HepG2 (cell line): ENCODE measurements around the gene RAB40A. TPM values are rescaled to one million over a fixed set of nuclear protein-coding genes. Genes with fewer than 3 reads are reported as not detected.

ENCODE experiments used
- ATAC-seq: fragments of 200-7000 bp; cut with Tn5 transposase; 3 replicates; pipeline ENCODE4 v1.9.1; 2020; ENCODE audit warnings: mild to moderate bottlenecking, moderate library complexity
- BruUV-seq: library from RNA; stranded (reverse); fragments of 400-500 nt; replicated peaks from 2 replicates; lab custom pipeline; 2021; lab: Mats Ljungman, UMichigan
- CTCF ChIA-PET: fragments of 300-600 bp; formaldehyde crosslinking; extraction: SDS; loops from one replicate; lab custom pipeline; 2021; ENCODE audit warnings: low total read pairs, inconsistent platforms, low intra/inter-chr PET ratio; lab: Yijun Ruan, JAX
- POLR2A ChIA-PET: fragments of 350-600 bp; sonication (Branson Sonifier 250); formaldehyde crosslinking; loops from one replicate; lab custom pipeline; 2020; ENCODE audit warnings: antibody characterized with exemption, inconsistent platforms; lab: Yijun Ruan, JAX
- DNase-seq: peaks from one replicate; pipeline ENCODE4 v3.0.0-alpha.2; 2015; ENCODE audit warnings: low spot score
- FAIRE-seq: peaks from 3 replicates; lab custom pipeline; 2011; peaks lifted over from hg19 to GRCh38; lab: Jason Lieb, UNC
- H2AFZ ChIP-seq: one replicate; pipeline ENCODE4 v1.6.1; 2011; ENCODE audit warnings: low read length, inconsistent platforms
- H3K27ac ChIP-seq: fragments of 300-600 bp; 3 replicates; pipeline ENCODE4 v1.8.0; 2011; ENCODE audit warnings: mixed run types, mild to moderate bottlenecking, mixed read lengths, low read length, inconsistent platforms; ENCODE audit not compliant: insufficient read depth; ENCODE audit errors: extremely low read length
- H3K27me3 ChIP-seq, 2 experiments: fragments of 200-600 bp in 1 of 2; 2 replicates in 1 of 2; 3 replicates in 1 of 2; pipeline versions ENCODE4 v1.6.0 to v1.8.0; 2011; ENCODE audit warnings: low read length in 2 of 2, mild to moderate bottlenecking in 2 of 2, moderate library complexity in 2 of 2, inconsistent platforms in 1 of 2; ENCODE audit not compliant: insufficient read depth in 2 of 2, control insufficient read depth in 1 of 2
- H3K36me3 ChIP-seq, 2 experiments: fragments of 200-600 bp in 1 of 2; replicated peaks in 1 of 2; 2 replicates in 1 of 2; 3 replicates in 1 of 2; pipeline versions ENCODE4 v1.5.1 to v1.8.0; 2011; ENCODE audit warnings: low read length in 2 of 2, inconsistent platforms in 1 of 2; ENCODE audit not compliant: insufficient read depth in 2 of 2, control insufficient read depth in 1 of 2
- H3K4me1 ChIP-seq: 2 replicates; pipeline ENCODE4 v1.5.1; 2012; ENCODE audit warnings: low read length, inconsistent platforms; ENCODE audit not compliant: insufficient read depth
- H3K4me2 ChIP-seq: 2 replicates; pipeline ENCODE4 v1.6.0; 2011; ENCODE audit warnings: low read depth, low read length, inconsistent platforms
- H3K4me3 ChIP-seq, 3 experiments: fragments of 200-600 bp in 1 of 3; sonication (generic), shearing (Covaris generic) in 1 of 3; replicated peaks in 1 of 3; 2 replicates each; pipeline ENCODE4 v1.5.1; 2011 to 2016; ENCODE audit warnings: low read length in 3 of 3, inconsistent platforms in 2 of 3, low read depth in 2 of 3, mild to moderate bottlenecking in 2 of 3, control low read depth in 1 of 3, mixed read lengths in 1 of 3; ENCODE audit not compliant: insufficient read depth in 1 of 3
- H3K79me2 ChIP-seq: one replicate; pipeline ENCODE4 v1.6.1; 2011; ENCODE audit warnings: low read length, inconsistent platforms; ENCODE audit not compliant: insufficient read depth
- H3K9ac ChIP-seq: 2 replicates; pipeline ENCODE4 v1.6.0; 2011; ENCODE audit warnings: mild to moderate bottlenecking, low read depth, low read length, inconsistent platforms; ENCODE audit not compliant: insufficient read depth
- H3K9me3 ChIP-seq: 2 replicates; pipeline ENCODE4 v1.5.1; 2012; ENCODE audit warnings: mild to moderate bottlenecking, low read length
- H4K20me1 ChIP-seq: 2 replicates; pipeline ENCODE4 v1.6.0; 2011; ENCODE audit warnings: inconsistent platforms, mild to moderate bottlenecking, low read length, moderate library complexity; ENCODE audit not compliant: insufficient read depth
- ATF7 ChIP-seq, 2 experiments: fragments of 450-650 bp in 1 of 2; sonication (generic) in 1 of 2; formaldehyde crosslinking in 1 of 2; IDR thresholded peaks; 2 replicates each; pipeline versions ENCODE4 v1.4.0 to v1.6.1; 2016 to 2020; ENCODE audit warnings: antibody characterized with exemption in 1 of 2, mild to moderate bottlenecking in 1 of 2, missing genetic modification reagents in 1 of 2
- EHMT2 ChIP-seq: fragments of 200-600 bp; sonication (generic); IDR thresholded peaks from 2 replicates; pipeline ENCODE4 v1.7.0; 2017; ENCODE audit warnings: antibody characterized with exemption, low read depth, low read length, borderline replicate concordance
- GFI1 ChIP-seq: sonication (generic); formaldehyde crosslinking; IDR thresholded peaks from 2 replicates; pipeline ENCODE4 v1.5.0; 2020; ENCODE audit warnings: missing genetic modification reagents, mild to moderate bottlenecking, borderline replicate concordance
- MBD4 ChIP-seq: IDR thresholded peaks from 2 replicates; pipeline ENCODE4 v1.6.1; 2012; ENCODE audit warnings: low read length, inconsistent platforms, borderline replicate concordance
- MBNL3 ChIP-seq: fragments of 250-450 bp; sonication (Bioruptor Pico); conservative IDR thresholded peaks from 2 replicates; pipeline ENCODE4 v1.8.0; 2022; ENCODE audit warnings: mild to moderate bottlenecking, inconsistent platforms
- SOX13 ChIP-seq, 3 experiments: fragments of 450-650 bp in 1 of 3; sonication (generic) in 1 of 3; formaldehyde crosslinking in 1 of 3; IDR thresholded peaks in 2 of 3; conservative IDR thresholded peaks in 1 of 3; 2 replicates each; pipeline versions ENCODE4 v1.5.0 to v1.6.1; 2016 to 2020; ENCODE audit warnings: antibody characterized with exemption in 1 of 3, mild to moderate bottlenecking in 1 of 3, missing compliant biosample characterization in 1 of 3, missing genetic modification reagents in 1 of 3, moderate library complexity in 1 of 3
- ZNF383 ChIP-seq: sonication (generic); formaldehyde crosslinking; IDR thresholded peaks from 2 replicates; pipeline ENCODE4 v1.4.0; 2020; ENCODE audit warnings: missing genetic modification reagents, mild to moderate bottlenecking, borderline replicate concordance
- ZNF652 ChIP-seq: IDR thresholded peaks from 2 replicates; pipeline ENCODE4 v1.6.1; 2016; ENCODE audit warnings: low read depth, borderline replicate concordance
- in situ Hi-C: cut with HindIII; loops from 2 replicates; pipeline ENCODE4 v1.10.0; 2017; ENCODE audit warnings: low pct_unique_long_range_greater_than_20kb; ENCODE audit not compliant: extremely low pct_ligation_motif_present
- intact Hi-C: fragments of 100-400 bp; cut with micrococcal nuclease; formaldehyde crosslinking; loops from one replicate; pipeline ENCODE4 v1.10.0; 2022; ENCODE audit not compliant: unreplicated experiment
- polyA plus RNA-seq, 8 experiments: library from polyadenylated mRNA; depleted of rRNA in 3 of 8; stranded (reverse) in 7 of 8; unstranded in 1 of 8; fragments of >200 nt; fragmentation: Illumina TruSeq in 4 of 8; extraction: Trizol in 4 of 8; gene quantifications; 2 replicates each; pipeline versions ENCODE4 v1.2.1 to v1.2.3, GENCODE V29; 2011 to 2016; ENCODE audit warnings: low read depth in 4 of 8, missing spikeins in 1 of 8, mixed read lengths in 1 of 8; ENCODE audit not compliant: insufficient read depth in 1 of 8
- total RNA-seq, 5 experiments: library from RNA; depleted of rRNA; stranded (reverse); fragments of >200 nt; fragmentation: Illumina TruSeq; extraction: Trizol; gene quantifications; 2 replicates each; pipeline ENCODE4 v1.2.3, GENCODE V29; 2016; ENCODE audit warnings: low read depth in 1 of 5
- TF ChIP-seq, protein P1 (sequence below): sonication (generic); formaldehyde crosslinking; IDR thresholded peaks from 2 replicates; pipeline ENCODE4 v1.4.0; 2020; ENCODE audit warnings: missing genetic modification reagents
- TF ChIP-seq, protein P2 (sequence below): sonication (generic); formaldehyde crosslinking; IDR thresholded peaks from 2 replicates; pipeline ENCODE4 v1.8.0; 2023; ENCODE audit warnings: mild to moderate bottlenecking, missing genetic modification reagents
- TF ChIP-seq, protein P3 (sequence below): sonication (generic); formaldehyde crosslinking; conservative IDR thresholded peaks from 2 replicates; pipeline ENCODE4 v1.4.0; 2020; ENCODE audit warnings: missing genetic modification reagents

The RAB40A gene
- total and polyA plus RNA-seq, 2 of the 13 experiments (the other 11 are each of a cell fraction or from before 2014, with no cell fraction given) = 0.11 TPM; not detected in 1

DNA sequence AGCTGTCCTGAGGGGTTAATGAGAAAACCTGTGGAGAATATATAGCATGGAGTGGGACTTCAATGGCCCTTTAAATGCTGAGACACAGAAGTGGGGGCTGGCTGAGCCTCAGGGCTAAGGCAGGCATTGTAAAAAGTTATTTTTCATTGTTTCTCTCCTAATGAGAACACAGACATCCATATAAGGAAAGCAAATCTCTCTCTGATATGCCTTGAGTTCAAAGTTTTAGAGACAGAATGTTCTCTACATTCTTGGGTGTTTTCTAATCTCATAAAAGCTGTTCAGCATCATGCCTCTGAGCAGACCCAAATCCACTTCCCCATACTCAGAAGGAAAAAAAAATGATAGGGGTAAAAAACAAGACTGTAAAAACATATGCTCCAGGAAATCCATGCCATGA lies 16.8 kb upstream of the RAB40A start:
- FAIRE-seq = no peak
- ChIA-PET POLR2A (no interaction called here), CTCF (interaction anchor here (1.3 kb wide), 1 partner anchor 94 kb away, joined by 4 read pairs; no protein-coding TSS in a partner anchor)
- Histone ChIP-seq H3K9ac (no peak overlapping the region), H4K20me1 (no peaks in the 10 kb centered on the region), H3K36me3 (no peaks in the 10 kb centered on the region), H3K27me3 (no peaks in the 10 kb centered on the region), H3K79me2 (no peaks in the 10 kb centered on the region), H3K27ac (no peak overlapping the region), H3K9me3 (no peaks in the 10 kb centered on the region), H3K4me2 (no peak overlapping the region), H3K4me3 (no peak overlapping the region), H3K4me1 (no peaks in the 10 kb centered on the region), H2AFZ (no peak overlapping the region)
- no peak for DNase-seq
- ATAC-seq = no peak
- BruUV-seq = no TSS peak
- in situ Hi-C loops (loop anchor here (25.0 kb wide), 2 partner anchors 276 to 576 kb away; partner anchors contain the start of gene ZCCHC18), intact Hi-C loops (no loop called here)
- TF ChIP-seq EHMT2 = no peak
- TF ChIP-seq, protein P1, sequence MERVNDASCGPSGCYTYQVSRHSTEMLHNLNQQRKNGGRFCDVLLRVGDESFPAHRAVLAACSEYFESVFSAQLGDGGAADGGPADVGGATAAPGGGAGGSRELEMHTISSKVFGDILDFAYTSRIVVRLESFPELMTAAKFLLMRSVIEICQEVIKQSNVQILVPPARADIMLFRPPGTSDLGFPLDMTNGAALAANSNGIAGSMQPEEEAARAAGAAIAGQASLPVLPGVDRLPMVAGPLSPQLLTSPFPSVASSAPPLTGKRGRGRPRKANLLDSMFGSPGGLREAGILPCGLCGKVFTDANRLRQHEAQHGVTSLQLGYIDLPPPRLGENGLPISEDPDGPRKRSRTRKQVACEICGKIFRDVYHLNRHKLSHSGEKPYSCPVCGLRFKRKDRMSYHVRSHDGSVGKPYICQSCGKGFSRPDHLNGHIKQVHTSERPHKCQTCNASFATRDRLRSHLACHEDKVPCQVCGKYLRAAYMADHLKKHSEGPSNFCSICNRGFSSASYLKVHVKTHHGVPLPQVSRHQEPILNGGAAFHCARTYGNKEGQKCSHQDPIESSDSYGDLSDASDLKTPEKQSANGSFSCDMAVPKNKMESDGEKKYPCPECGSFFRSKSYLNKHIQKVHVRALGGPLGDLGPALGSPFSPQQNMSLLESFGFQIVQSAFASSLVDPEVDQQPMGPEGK (CRISPR knock-in tag) = no peak
- no peak for TF ChIP-seq GFI1 (CRISPR knock-in tag)
- no peak for TF ChIP-seq SOX13 (IDR thresholded peaks at IDR 0.05)
- no peak for TF ChIP-seq SOX13 (CRISPR knock-in tag; conservative IDR thresholded peaks at IDR 0.05 in 1 of 2, IDR thresholded peaks at IDR 0.05 in 1 of 2)
- TF ChIP-seq, protein P2, sequence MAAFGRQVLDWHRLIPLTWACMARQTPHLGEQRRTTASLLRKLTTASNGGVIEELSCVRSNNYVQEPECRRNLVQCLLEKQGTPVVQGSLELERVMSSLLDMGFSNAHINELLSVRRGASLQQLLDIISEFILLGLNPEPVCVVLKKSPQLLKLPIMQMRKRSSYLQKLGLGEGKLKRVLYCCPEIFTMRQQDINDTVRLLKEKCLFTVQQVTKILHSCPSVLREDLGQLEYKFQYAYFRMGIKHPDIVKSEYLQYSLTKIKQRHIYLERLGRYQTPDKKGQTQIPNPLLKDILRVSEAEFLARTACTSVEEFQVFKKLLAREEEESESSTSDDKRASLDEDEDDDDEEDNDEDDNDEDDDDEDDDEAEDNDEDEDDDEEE (CRISPR knock-in tag) = no peak
- no peak for TF ChIP-seq MBD4
- TF ChIP-seq MBNL3 = no peak
- TF ChIP-seq, protein P3, sequence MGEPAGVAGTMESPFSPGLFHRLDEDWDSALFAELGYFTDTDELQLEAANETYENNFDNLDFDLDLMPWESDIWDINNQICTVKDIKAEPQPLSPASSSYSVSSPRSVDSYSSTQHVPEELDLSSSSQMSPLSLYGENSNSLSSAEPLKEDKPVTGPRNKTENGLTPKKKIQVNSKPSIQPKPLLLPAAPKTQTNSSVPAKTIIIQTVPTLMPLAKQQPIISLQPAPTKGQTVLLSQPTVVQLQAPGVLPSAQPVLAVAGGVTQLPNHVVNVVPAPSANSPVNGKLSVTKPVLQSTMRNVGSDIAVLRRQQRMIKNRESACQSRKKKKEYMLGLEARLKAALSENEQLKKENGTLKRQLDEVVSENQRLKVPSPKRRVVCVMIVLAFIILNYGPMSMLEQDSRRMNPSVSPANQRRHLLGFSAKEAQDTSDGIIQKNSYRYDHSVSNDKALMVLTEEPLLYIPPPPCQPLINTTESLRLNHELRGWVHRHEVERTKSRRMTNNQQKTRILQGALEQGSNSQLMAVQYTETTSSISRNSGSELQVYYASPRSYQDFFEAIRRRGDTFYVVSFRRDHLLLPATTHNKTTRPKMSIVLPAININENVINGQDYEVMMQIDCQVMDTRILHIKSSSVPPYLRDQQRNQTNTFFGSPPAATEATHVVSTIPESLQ (CRISPR knock-in tag) = no peak
- TF ChIP-seq ZNF652 (CRISPR knock-in tag) = no peak
- no peak for TF ChIP-seq ZNF383
- TF ChIP-seq ATF7 (IDR thresholded peaks at IDR 0.05) = no peak
- TF ChIP-seq ATF7 (CRISPR knock-in tag; IDR thresholded peaks at IDR 0.05) = no peak
